ENCODE measurements around the gene SCTR.

DNA sequence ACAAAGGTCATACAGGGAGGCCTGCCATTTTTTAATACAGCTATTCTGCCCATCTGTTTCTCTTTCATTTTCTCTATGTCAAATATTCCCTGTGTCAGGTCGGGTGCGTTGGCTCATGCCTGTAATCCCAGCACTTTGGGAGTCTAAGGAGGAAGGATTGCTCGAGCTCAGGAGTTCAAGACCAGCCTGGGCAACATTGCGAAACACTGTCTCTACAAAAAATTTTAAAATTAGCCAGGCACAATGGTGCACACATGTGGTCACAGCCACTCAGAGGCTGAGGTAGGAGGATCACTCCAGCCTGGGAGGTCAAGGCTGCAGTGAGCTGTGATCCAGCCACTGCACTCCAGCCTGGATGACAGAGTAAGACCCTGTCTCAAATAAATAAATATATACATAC is 57.9 kb downstream of the SCTR start:
- TF ChIP-seq CTCF (IDR thresholded peaks at IDR 0.05) (no peak), POLR2A (IDR thresholded peaks at IDR 0.05) (no peak)

All from heart left ventricle (tissue), 13 donors.